Superior temporal gyrus (tissue), 1 donor: ENCODE measurements around the gene ALG5.
A peak's percentile ranks its signal among the peaks of the same experiment; 100 is the strongest.

Source experiments
- DNase-seq: peaks from one replicate; pipeline ENCODE4 v3.0.0-alpha.2; 2016; ENCODE audit errors: extremely low spot score

ALG5 gene

GRCh38 chr13:36979361-36980050 lies 19.6 kb downstream of the ALG5 start:
- DNase-seq: no peak

- no peak for DNase-seq
Measured at GRCh38 chr13:36975172-36975571, 24.0 kb downstream of the ALG5 start.

DNA sequence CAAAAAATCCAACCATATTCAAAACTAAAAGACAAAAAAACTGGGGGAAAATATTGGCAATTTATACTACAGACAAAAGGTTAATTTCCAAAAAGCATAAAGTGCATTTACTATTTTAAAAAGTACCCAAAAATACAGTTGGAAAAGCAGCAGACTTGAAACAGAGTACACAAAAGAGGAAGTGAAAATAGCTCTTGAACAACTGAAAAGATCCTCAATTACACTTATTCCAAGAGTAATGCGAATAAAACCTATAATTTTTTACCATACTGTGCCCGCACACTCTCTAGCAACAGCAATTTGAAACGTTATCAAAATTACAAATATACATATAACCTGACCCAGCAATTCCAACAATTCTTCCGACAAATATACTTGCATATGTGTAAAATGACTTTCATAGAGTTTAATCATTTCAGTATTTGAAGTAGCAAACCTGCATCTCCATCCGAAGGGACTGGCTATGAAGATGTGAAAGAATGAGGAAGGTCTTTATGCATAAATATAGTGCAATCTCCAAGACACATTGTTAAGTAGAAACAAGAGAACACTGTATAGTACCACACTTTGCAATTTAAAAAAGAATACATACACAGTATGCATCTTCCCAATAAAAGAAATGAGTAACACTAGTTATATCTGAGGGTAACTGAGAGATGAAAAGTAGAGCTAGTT lies 25.4 kb downstream of the ALG5 start:
- DNase-seq: no peak

DNA sequence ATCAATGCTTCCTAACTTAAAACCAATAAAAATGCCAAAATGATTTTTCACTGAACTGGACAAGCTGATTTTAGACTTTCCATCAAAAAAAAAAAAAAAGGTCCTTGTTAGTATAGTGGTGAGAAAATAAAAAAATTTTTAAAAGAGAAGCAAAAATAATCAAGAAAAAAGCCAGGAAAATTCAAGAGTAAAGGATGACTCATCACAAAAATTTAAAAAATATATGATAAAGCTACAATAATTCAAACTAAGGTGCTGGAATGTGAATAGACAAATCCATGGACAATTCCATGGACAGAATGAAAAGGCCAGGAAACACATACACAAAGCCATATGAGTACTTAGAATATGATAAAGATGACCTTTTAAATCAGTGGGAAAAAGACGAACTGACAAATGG lies 26.1 kb downstream of the ALG5 start:
- DNase-seq: no peak

DNA sequence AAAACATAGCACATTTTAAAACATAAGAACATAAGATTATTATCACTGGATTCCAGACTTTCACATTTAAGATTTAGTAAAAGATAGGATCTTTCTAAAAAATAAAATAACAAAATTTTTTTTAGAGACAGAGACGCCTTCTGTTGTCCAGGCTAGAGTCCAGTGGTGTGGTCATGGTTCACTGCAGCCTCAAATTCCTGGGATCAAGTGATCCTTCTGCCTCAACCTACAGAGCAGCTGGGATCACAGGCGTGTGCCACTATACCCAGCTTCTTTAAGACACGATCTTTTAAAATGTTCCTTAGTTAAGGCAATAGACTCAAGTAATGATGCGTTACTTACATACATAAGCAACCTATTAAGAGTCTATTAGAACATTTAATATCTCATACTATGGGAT lies 32.7 kb downstream of the ALG5 start:
- no peak for DNase-seq

DNA sequence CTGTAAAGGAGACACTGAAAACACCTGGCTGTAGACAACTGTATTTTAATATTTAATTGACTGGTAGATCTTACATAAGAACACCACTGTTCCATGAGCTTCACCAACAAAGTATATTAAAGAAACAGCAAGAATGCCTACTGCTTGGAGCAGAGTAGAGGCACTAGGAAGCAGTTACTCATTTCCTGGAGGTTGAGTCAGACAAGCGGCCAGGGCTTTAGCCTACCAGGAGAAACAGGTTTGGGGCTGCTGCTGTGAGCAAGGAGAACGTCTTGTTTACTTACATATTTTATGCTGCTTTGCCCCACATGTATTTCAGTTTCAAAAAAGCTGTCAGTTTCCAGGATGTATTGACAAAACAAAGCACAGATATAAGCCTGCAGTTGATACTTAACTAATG lies 33.4 kb downstream of the ALG5 start:
- no peak for DNase-seq

GRCh38 chr13:36959456-36960116 lies 39.6 kb downstream of the ALG5 start:
- DNase-seq: no peak

DNA sequence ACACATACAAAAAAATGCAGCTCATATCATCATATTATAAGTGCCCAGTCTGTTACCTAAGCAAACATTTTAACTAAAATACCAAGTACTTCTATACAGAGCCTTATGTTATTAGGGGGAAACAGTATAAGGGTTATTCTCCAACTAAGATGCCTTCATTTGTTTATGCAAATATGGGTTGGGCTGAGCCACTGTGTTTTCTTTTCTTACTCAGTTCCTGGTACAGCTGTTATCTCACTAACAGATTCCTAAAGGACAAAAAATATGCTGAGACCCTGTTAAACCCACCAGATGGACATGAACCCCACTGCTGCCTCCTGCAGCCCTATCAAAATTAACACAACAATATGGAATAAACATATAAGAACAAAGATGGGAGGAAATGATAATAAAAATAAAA lies 44.6 kb downstream of the ALG5 start:
- no peak for DNase-seq

- DNase-seq: no peak
Measured at GRCh38 chr13:36950920-36951319, 48.2 kb downstream of the ALG5 start.

DNA sequence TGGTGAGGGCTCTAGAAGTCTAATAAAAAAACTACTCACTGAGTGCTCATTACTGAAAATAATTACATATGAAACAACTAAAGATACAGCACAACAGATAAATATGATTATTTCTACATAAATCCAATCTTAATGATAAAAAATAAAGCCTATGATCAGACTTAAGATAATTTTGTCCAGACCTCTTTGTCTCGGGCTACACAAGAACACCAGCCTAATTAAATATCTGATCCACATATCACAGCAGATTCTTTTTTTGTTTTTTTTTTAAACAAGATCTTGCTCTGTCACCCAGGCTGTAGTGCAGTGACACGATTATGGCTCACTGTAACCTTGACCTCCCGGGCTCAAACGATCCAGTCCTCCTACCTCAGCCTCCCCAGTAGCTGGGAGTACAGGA lies 48.8 kb downstream of the ALG5 start:
- no peak for DNase-seq

DNA sequence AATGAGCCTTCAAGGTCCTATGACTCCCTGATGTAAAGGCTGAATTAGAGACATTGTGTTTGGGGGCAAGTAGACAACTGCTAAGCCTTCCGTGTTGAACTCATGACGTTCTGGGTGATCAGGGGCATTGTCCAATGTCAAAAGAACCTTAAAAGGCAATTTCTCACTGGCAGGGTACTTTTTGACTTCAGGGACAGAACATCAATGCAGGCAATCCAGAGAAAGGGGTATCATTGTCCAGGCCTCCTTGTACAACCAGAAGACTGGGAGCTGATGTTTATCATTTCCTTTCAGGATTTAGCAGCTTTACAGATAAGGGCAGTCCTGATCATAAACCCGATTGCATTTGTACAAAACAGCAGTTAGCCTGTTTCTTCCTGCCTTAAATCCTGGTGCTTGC lies 54.1 kb downstream of the ALG5 start:
- no peak for DNase-seq

- DNase-seq: no peak
Measured at GRCh38 chr13:36925603-36926002, 73.5 kb downstream of the ALG5 start.

- DNase-seq: no peak
Measured at GRCh38 chr13:36924001-36924400, 75.1 kb downstream of the ALG5 start.

GRCh38 chr13:36921631-36922301 lies 77.4 kb downstream of the ALG5 start:
- no peak for DNase-seq

DNA sequence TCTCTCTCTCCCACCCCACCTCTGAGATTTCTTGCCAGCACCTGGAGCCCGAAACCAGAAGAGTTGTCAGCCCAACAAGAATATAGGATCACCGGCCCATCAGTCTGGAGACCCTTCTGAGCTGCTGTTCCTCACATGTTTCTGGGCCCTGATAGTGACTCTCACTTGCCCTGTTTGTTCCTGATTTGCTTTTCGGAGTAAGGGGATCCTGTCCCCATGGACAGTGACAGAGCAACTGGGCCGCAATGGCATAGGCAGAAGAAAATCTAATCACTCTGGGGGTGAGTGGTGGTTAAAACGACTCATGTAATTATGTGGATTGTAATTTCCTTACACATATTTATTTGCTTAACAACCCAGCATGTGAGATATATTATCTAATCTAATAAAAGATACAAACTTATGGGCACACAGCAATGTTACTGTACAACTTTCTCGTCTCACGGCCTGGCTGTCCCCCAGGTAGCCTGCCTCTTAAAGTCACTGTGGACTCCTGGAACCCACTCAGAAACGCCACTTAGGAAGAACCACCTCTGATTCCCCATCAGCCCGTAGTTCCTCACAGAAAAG lies 78.4 kb downstream of the ALG5 start:
- peak; percentile 30 for DNase-seq

DNA sequence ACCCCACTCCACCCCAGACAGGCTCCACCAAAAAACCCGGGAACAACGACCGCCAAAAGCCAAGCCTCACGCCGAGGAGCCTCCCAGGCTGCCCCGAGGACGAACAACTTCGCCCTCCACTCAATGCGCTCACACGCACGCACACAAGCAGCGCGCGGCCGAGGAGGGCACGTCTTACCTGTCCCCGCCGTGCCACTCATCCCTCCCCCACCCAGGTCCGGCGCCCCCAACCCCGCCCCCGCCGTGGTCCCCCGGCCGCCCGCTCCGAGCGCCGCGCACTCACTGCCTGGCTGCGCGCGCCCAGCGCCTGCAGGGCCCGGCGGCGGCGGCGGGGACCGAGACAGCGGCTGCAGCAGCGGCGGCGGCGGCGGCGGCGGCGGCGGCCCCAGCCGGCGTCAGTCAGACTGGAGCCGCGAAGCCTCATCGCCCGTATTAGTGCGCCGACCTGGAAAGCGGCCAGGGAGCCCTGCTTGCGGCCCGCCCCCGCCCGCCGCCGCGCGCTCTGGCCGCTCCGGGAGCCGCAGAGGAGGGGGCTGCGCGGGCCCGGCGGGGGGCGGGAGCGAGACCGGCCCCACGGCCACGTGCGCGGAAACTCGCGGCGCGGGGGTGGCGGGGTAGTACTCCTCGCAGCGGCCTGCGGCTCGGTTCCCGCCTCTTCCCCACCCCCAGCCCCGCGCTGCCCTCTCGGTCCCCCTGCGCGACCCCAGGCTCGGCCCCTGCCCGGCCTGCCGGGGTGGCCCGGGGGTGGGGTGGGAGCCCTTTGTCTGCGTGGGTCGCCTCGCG lies 79.1 kb downstream of the ALG5 start, which contains the start of gene SMAD9:
Gene SMAD9, minus strand, starts transcription at position 406 of the 783 bp plus-strand sequence. CDS start 40,549 bp downstream, outside the sequence.
- peak; percentile 58 for DNase-seq

- no peak for DNase-seq
Measured at GRCh38 chr13:36919171-36919832, 79.8 kb downstream of the ALG5 start.

- DNase-seq: peak; percentile 66
Measured at GRCh38 chr13:36918246-36919131, 80.7 kb downstream of the ALG5 start.

- no peak for DNase-seq
Measured at GRCh38 chr13:36917311-36917710, 81.8 kb downstream of the ALG5 start.
